Subcutaneous adipose tissue (tissue), 4 donors: ENCODE measurements around the gene CRX. TPM values are rescaled to one million over a fixed set of nuclear protein-coding genes. Genes with fewer than 3 reads are reported as not detected.

Experiments
- CTCF ChIP-seq: fragments of 450-650 bp; IDR thresholded peaks from one replicate; pipeline ENCODE4 v1.5.1; 2016; ENCODE audit warnings: low read depth, mild to moderate bottlenecking, control low read depth, antibody characterized with exemption, moderate library complexity
- total RNA-seq, 4 donors: library from RNA; depleted of rRNA; stranded (reverse); fragments of >200 nt; gene quantifications; one replicate each; pipeline ENCODE4 v1.1.0, GENCODE V29; 2016

The CRX gene
- not detected for total RNA-seq

DNA sequence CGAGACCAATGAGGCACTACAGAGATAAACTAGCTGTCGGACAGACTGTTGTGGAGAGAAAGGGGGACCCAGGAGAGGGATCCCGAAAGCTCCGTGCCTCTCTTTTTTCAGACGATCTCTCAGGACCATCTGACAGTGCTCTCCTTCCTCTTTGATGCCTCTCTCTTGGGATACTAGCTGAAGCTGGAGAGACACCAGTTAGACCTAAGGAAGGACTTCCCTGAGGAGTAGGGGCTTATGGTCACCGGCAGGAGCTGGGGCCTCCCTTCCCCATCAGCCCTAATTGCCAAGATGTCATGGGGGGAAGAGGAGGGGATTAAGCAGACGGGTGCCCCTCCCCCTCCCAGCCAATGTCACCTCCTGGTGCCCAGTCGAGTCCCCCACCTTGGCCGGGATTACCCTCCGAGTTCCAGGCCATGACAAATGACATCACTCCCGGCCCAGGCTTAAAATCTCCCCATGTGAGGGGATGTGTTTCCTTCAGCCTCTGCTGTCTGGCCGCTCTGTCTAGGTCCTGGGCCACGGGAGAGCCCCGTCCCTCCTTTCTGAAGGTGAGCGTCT, at the start of gene CRX:
Gene CRX (plus strand): TSS at position 478 of the 561 bp plus-strand sequence. CDS start 12,507 bp downstream, outside the sequence.
- TF ChIP-seq CTCF: no peak

DNA sequence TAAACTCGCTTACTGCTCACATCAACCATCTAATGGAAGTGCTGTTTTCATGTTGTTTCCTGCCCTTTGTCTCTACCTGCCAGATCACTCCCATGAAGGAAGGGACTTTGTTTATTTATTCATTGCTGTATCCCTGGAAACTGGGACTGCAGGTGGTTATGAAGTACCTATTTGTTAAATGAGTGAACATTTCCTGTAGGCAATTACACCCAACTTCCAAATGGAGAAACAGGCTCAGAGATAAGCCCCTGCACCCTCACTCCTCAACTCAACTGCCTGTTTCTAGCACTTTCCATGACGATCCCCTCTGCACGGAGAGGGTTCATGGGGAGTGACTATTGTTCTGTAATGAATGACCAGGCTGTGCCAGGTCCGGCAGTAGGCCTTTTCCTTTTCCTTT, 45.2 kb upstream of the CRX start:
- TF ChIP-seq CTCF: no peak

GRCh38 chr19:47778049-47778953, 43.4 kb upstream of the CRX start, which contains the start of gene SELENOW:
SELENOW (plus strand) TSS chr19:47778703; CDS start chr19:47778786, 83 bp downstream.
- TF ChIP-seq CTCF: no peak

- TF ChIP-seq CTCF: no peak
Observed at GRCh38 chr19:47778954-47779351, 42.8 kb upstream of the CRX start.

DNA sequence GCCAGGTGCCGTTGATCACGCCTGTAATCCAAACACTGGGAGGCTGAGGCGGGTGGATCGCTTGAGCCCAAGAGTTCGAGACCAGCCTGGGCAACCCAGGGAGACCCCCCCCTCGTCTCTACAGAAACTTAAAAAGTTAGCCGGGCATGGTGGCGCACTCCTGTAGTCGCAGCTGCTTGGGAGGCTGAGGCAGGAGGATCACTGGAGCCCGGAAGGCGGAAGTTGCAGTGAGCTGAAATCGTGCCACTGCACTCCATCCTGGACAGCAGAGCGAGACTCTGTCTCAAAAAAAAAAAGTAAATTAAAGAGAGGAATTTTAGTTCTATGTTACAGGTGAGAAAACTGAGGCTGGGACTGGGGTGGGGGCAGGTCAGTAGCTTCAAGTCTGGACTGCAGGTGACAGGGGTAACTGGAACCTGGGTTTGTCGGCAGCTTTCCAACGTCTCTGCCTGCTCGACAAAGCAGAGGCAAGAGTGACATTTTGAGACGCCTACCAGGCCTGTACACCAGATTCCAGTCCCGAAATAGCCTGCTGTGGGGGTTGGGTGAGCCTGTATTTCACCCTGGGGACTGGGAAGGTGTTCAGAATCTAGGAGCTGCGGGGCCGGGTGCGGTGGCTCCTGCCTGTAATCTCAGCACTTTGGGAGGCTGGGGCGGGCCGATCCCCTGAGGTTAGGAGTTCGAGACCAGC, 42.1 kb upstream of the CRX start:
- TF ChIP-seq CTCF: no peak

GRCh38 chr19:47780215-47780551, 41.6 kb upstream of the CRX start:
- TF ChIP-seq CTCF: no peak
